ENCODE data around the gene MYDGF. TPM values are rescaled to one million over a fixed set of nuclear protein-coding genes. Genes with fewer than 3 reads are reported as not detected.

MYDGF gene
- total RNA-seq, 1 donor from 2014 or later, result 94.2 TPM

DNA sequence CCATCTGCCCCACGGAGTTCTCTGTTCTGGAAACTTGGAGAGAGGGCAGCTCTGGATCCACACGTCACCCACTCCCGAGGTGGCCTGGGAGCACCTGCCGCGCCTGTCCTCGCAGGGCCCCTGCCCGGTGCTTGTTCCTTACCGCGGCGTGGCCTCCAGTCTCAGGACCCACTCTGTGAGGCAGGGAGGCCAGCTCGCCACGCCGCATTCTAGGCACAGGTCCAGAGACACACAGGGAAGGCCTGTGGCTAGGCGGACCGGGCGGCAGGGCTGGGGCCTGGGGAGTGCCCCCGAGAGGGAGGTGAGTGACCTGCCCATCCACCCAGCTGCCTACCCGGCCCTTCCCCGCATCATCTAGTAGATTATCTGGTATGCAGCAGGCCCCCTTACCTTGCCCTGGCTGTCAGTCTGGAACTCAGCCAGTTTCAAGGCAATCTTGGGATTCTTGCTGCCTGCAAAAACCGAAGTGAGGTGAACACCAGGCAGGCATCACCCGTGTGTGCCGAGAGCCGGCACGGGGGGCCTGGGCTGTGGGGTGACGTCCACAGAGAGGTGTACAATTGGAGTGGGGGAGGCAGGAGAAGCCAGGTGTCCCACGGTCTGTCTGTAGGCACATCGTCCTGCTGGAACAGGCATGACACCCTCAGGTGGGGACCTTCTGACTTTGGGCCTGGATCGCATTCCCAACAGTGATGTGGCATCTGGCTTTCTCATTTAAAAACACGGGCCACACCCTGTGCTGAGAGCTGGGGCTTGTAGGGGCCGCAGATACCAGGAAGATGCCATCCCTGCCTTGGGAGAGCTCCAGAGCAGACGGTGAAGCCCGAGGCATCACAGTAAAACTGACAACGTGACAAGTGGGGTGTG lies 29.9 kb upstream of the MYDGF start:
- Histone ChIP-seq H3K9me3 (no peaks in the 10 kb centered on the region), H3K4me1 (peaks cover under 1% of the 10 kb centered on the region), H3K27ac (no peak overlapping the region), H3K27me3 (no peaks in the 10 kb centered on the region), H3K36me3 (peaks cover 93% of the 10 kb centered on the region), H3K4me3 (no peak overlapping the region)
- TF ChIP-seq CTCF (IDR thresholded peaks at IDR 0.05), result no peak
- intact Hi-C loops (cut with DNase I), result no loop called here
- ATAC-seq (no peak), DNase-seq (no peak)

DNA sequence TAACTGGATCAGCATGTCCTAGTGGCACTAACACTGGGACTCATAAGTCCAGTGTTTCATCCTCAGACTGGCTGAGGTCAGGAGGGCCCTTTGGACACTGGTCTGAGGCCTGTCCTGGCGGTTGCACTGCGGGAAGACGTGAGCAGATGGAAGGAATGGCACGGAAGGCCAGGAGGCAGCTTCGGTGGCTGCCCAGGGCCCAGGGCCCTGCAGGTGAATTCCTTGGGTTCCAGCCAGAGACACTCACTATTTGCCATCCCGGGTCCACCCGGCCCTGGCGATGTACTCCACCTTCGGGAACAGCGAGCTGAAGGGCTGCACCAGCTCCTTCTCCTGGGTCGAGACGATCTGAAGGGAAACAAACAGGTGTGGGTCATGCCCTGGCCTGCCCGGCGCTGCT lies 27.2 kb upstream of the MYDGF start:
- Histone ChIP-seq H3K9me3 (no peaks in the 10 kb centered on the region), H3K27me3 (no peaks in the 10 kb centered on the region), H3K4me3 (no peak overlapping the region), H3K27ac (no peak overlapping the region), H3K4me1 (no peaks in the 10 kb centered on the region), H3K36me3 (peaks cover 95% of the 10 kb centered on the region)
- no peak for TF ChIP-seq CTCF (IDR thresholded peaks at IDR 0.05)
- intact Hi-C loops (cut with DNase I), result no loop called here
- ATAC-seq (no peak), DNase-seq (no peak)

GRCh38 chr19:4695224-4695731 lies 25.1 kb upstream of the MYDGF start:
- Histone ChIP-seq H3K4me3 (no peak overlapping the region), H3K4me1 (no peaks in the 10 kb centered on the region), H3K27ac (peak overlapping the region; percentile 7), H3K27me3 (no peaks in the 10 kb centered on the region), H3K36me3 (peaks cover 90% of the 10 kb centered on the region), H3K9me3 (no peaks in the 10 kb centered on the region)
- TF ChIP-seq CTCF (IDR thresholded peaks at IDR 0.05), result no peak
- DNase-seq, result no peak
- no peak for ATAC-seq
- intact Hi-C loops (cut with DNase I), result no loop called here

- Histone ChIP-seq H3K9me3 (no peaks in the 10 kb centered on the region), H3K4me3 (no peak overlapping the region), H3K27me3 (no peaks in the 10 kb centered on the region), H3K27ac (peak overlapping the region; percentile 13), H3K4me1 (no peaks in the 10 kb centered on the region), H3K36me3 (peaks cover 90% of the 10 kb centered on the region)
- no peak for DNase-seq
- no peak for TF ChIP-seq CTCF (IDR thresholded peaks at IDR 0.05)
- intact Hi-C loops (cut with DNase I), result no loop called here
- no peak for ATAC-seq
Measured at GRCh38 chr19:4694211-4694987, 24.3 kb upstream of the MYDGF start.

GRCh38 chr19:4693471-4694121 lies 23.5 kb upstream of the MYDGF start:
- Histone ChIP-seq H3K4me3 (no peak overlapping the region), H3K36me3 (peaks cover 95% of the 10 kb centered on the region), H3K9me3 (no peaks in the 10 kb centered on the region), H3K27me3 (no peaks in the 10 kb centered on the region), H3K27ac (peak overlapping the region; percentile 13), H3K4me1 (no peaks in the 10 kb centered on the region)
- intact Hi-C loops (cut with DNase I), result no loop called here
- ATAC-seq (no peak), DNase-seq (no peak)
- TF ChIP-seq CTCF (IDR thresholded peaks at IDR 0.05), result no peak
